Activated CD8-positive, alpha-beta memory T cell treated with anti-CD3 and anti-CD28 coated beads for 48 hours (primary cell): Measurements from ENCODE around the gene RNF220.
"Not testable (repeated sequence)": the region's sequence is repeated elsewhere in the genome, so short reads cannot be mapped to it uniquely, and the experiment has no call there.

Experiments used
- DNase-seq, 3 experiments: peaks; one replicate each; pipeline ENCODE4 v3.0.0-alpha.2; 2020; ENCODE audit warnings: low read depth in 2 of 3, low spot score in 2 of 3

RNF220 gene

GRCh38 chr1:44546403-44547053 is 141.5 kb downstream of the RNF220 start:
- no peak for DNase-seq

- DNase-seq = no peak
These were observed 142.3 kb downstream of the RNF220 start for GRCh38 chr1:44547361-44547760.

- DNase-seq = no peak
These were observed 142.8 kb downstream of the RNF220 start for GRCh38 chr1:44547837-44548236.

- no peak for DNase-seq
These were observed 144.5 kb downstream of the RNF220 start for GRCh38 chr1:44549510-44549909.

GRCh38 chr1:44553127-44553758 is 148.2 kb downstream of the RNF220 start:
- no peak for DNase-seq

GRCh38 chr1:44553771-44554170 is 148.7 kb downstream of the RNF220 start:
- DNase-seq = no peak

- DNase-seq = no peak
These were observed 149.7 kb downstream of the RNF220 start for GRCh38 chr1:44554706-44555105.

GRCh38 chr1:44557778-44558177 is 152.7 kb downstream of the RNF220 start:
- no peak for DNase-seq

- DNase-seq = no peak
These were observed 153.8 kb downstream of the RNF220 start for GRCh38 chr1:44558883-44559282.

- DNase-seq = no peak
These were observed 154.3 kb downstream of the RNF220 start for GRCh38 chr1:44559330-44559729.

GRCh38 chr1:44559913-44560312 is 154.9 kb downstream of the RNF220 start:
- no peak for DNase-seq

- not testable (repeated sequence) for DNase-seq
These were observed 155.6 kb downstream of the RNF220 start for GRCh38 chr1:44560696-44561095.

GRCh38 chr1:44565259-44565750 is 160.2 kb downstream of the RNF220 start:
- no peak for DNase-seq

GRCh38 chr1:44565833-44566232 is 160.8 kb downstream of the RNF220 start:
- no peak for DNase-seq

- DNase-seq = no peak
These were observed 161.4 kb downstream of the RNF220 start for GRCh38 chr1:44566281-44567046.

GRCh38 chr1:44568128-44568900 is 163.3 kb downstream of the RNF220 start:
- no peak for DNase-seq

- no peak for DNase-seq
These were observed 164.4 kb downstream of the RNF220 start for GRCh38 chr1:44569491-44569890.

GRCh38 chr1:44571712-44572571 is 166.9 kb downstream of the RNF220 start:
- no peak for DNase-seq

GRCh38 chr1:44572572-44572879 is 167.5 kb downstream of the RNF220 start:
- DNase-seq = no peak

GRCh38 chr1:44575396-44575795 is 170.3 kb downstream of the RNF220 start:
- DNase-seq = no peak
